ENCODE measurements around the gene ETS1. TPM values are rescaled to one million over a fixed set of nuclear protein-coding genes. Genes with fewer than 3 reads are reported as not detected.
A peak's percentile ranks its signal among the peaks of the same experiment; 100 is the strongest.

The ETS1 gene
- total RNA-seq, 1 experiment from 2014 or later, result 66.4 TPM

DNA sequence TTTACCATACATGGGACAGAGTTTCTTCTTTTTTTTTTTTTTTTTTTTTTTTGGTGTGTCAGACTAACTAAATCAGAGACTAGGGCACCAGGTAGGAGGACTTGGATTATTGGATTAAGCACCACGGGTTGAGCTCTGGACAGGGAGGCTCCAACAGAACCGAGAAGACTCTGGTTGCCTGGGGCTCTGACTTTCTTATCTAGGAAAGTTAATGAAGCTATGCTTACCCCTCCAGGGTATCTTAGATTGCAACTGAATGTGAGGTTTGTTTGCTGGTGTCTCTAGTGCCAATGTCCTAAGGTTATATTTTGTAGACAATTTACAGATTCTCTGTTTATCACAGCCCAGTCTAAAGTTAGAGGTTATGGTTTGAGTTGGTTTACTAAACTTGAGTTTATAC, 18.1 kb downstream of the ETS1 start:
- H3K4me1 ChIP-seq (ENCODE audit: control insufficient read depth, insufficient read depth, low read length), result no peaks in the 10 kb centered on the region
- TF ChIP-seq POLR2AphosphoS5 (IDR thresholded peaks at IDR 0.05; ENCODE audit: low read depth, low read length) (no peak), TCF7L2 (IDR thresholded peaks at IDR 0.05; ENCODE audit: low read depth, low read length) (no peak), SIN3A (IDR thresholded peaks at IDR 0.05; ENCODE audit: borderline replicate concordance, insufficient read depth, low read depth, low read length) (no peak)
- TF ChIP-seq, protein P1, sequence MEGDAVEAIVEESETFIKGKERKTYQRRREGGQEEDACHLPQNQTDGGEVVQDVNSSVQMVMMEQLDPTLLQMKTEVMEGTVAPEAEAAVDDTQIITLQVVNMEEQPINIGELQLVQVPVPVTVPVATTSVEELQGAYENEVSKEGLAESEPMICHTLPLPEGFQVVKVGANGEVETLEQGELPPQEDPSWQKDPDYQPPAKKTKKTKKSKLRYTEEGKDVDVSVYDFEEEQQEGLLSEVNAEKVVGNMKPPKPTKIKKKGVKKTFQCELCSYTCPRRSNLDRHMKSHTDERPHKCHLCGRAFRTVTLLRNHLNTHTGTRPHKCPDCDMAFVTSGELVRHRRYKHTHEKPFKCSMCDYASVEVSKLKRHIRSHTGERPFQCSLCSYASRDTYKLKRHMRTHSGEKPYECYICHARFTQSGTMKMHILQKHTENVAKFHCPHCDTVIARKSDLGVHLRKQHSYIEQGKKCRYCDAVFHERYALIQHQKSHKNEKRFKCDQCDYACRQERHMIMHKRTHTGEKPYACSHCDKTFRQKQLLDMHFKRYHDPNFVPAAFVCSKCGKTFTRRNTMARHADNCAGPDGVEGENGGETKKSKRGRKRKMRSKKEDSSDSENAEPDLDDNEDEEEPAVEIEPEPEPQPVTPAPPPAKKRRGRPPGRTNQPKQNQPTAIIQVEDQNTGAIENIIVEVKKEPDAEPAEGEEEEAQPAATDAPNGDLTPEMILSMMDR (IDR thresholded peaks at IDR 0.05), result no peak
- TF ChIP-seq, protein P2, sequence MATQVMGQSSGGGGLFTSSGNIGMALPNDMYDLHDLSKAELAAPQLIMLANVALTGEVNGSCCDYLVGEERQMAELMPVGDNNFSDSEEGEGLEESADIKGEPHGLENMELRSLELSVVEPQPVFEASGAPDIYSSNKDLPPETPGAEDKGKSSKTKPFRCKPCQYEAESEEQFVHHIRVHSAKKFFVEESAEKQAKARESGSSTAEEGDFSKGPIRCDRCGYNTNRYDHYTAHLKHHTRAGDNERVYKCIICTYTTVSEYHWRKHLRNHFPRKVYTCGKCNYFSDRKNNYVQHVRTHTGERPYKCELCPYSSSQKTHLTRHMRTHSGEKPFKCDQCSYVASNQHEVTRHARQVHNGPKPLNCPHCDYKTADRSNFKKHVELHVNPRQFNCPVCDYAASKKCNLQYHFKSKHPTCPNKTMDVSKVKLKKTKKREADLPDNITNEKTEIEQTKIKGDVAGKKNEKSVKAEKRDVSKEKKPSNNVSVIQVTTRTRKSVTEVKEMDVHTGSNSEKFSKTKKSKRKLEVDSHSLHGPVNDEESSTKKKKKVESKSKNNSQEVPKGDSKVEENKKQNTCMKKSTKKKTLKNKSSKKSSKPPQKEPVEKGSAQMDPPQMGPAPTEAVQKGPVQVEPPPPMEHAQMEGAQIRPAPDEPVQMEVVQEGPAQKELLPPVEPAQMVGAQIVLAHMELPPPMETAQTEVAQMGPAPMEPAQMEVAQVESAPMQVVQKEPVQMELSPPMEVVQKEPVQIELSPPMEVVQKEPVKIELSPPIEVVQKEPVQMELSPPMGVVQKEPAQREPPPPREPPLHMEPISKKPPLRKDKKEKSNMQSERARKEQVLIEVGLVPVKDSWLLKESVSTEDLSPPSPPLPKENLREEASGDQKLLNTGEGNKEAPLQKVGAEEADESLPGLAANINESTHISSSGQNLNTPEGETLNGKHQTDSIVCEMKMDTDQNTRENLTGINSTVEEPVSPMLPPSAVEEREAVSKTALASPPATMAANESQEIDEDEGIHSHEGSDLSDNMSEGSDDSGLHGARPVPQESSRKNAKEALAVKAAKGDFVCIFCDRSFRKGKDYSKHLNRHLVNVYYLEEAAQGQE (IDR thresholded peaks at IDR 0.05; ENCODE audit: insufficient read depth in 1 of 2, low read depth in 2 of 2, low read length in 1 of 2), result no peak
- ChIA-PET POLR2A (no interaction called here), CTCF (no interaction called here)
- intact Hi-C loops (cut with micrococcal nuclease; ENCODE audit: unreplicated experiment), result no loop called here
- H3K27ac ChIP-seq (ENCODE audit: low read length), result no peak overlapping the region
- H3K9me3 ChIP-seq (ENCODE audit: control insufficient read depth, insufficient read depth, low read depth, low read length), result no peaks in the 10 kb centered on the region
- no peaks in the 10 kb centered on the region; the same call in none of the 2 replicates for H3K27me3 ChIP-seq (ENCODE audit: control insufficient read depth, insufficient read depth, low read length)
- H3K4me3 ChIP-seq (ENCODE audit: low read depth in 2 of 2, low read length in 2 of 2), result no peak overlapping the region
- ATAC-seq (no peak), DNase-seq (ENCODE audit: low read depth, low spot score) (no peak)
- no peaks in the 10 kb centered on the region for H3K36me3 ChIP-seq (ENCODE audit: control insufficient read depth, insufficient read depth, low read length)
- no TSS peak for BruUV-seq (replicated peaks)
- in situ Hi-C loops (cut with HindIII; ENCODE audit: low pct_unique_long_range_greater_than_20kb, low sequenced_read_pairs), result no loop called here

DNA sequence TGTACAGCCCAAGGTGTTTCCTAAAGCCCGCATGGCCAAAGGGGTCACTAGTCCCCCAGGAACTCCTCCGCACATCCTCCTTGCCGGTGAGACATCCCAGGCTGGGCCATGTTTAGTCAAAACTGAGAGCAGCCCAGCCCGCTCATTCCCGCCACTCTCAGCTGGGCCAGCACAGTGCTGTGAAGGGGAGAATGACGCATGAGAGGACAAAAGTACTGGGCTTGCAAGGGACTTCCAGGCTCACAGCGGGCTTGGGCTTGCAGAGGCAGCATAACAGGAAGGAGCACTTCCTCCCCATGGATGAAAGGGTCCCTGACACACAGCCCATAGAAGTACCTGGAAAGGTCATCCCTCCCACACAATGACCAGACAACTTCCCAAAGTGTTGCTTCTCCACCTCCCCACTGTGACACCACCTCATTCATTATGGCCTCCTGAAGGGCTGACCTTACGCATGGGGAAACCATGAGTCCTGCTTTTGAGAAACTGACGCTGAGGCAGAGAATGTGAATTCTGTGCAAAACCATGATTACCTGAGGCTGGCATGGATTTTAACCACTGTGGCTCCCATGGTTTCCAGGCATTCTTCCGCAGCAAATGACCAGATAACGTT, 19.1 kb downstream of the ETS1 start:
- POLR2A ChIA-PET, result no interaction called here
- Histone ChIP-seq H3K4me3 (ENCODE audit: low read depth in 2 of 2, low read length in 2 of 2) (no peak overlapping the region), H3K9me3 (ENCODE audit: control insufficient read depth, insufficient read depth, low read depth, low read length) (no peaks in the 10 kb centered on the region), H3K27ac (ENCODE audit: low read length) (no peak overlapping the region), H3K4me1 (ENCODE audit: control insufficient read depth, insufficient read depth, low read length) (no peaks in the 10 kb centered on the region), H3K27me3 (ENCODE audit: control insufficient read depth, insufficient read depth, low read length) (no peaks in the 10 kb centered on the region), H3K36me3 (ENCODE audit: control insufficient read depth, insufficient read depth, low read length) (no peaks in the 10 kb centered on the region)
- ATAC-seq, result peak; percentile 43; the same call in 1 of the 2 replicates
- CTCF ChIA-PET, result no interaction called here
- intact Hi-C loops (cut with micrococcal nuclease; ENCODE audit: unreplicated experiment), result no loop called here
- BruUV-seq (replicated peaks), result no TSS peak
- TF ChIP-seq POLR2AphosphoS5 (IDR thresholded peaks at IDR 0.05; ENCODE audit: low read depth, low read length) (no peak), SIN3A (IDR thresholded peaks at IDR 0.05; ENCODE audit: borderline replicate concordance, insufficient read depth, low read depth, low read length) (no peak), TCF7L2 (IDR thresholded peaks at IDR 0.05; ENCODE audit: low read depth, low read length) (no peak)
- TF ChIP-seq, protein P2 (IDR thresholded peaks at IDR 0.05; ENCODE audit: insufficient read depth in 1 of 2, low read depth in 2 of 2, low read length in 1 of 2), result no peak
- DNase-seq (ENCODE audit: low read depth, low spot score), result no peak
- in situ Hi-C loops (cut with HindIII; ENCODE audit: low pct_unique_long_range_greater_than_20kb, low sequenced_read_pairs), result no loop called here
